Stimulated activated CD4-positive, alpha-beta T cell treated with anti-CD3 and anti-CD28 coated beads, Interleukin-4, amount 100 ng/mL, for 24 hours (primary cell): ENCODE measurements around the gene CIZ1.
"Not testable (repeated sequence)": the region's sequence is repeated elsewhere in the genome, so short reads cannot be mapped to it uniquely, and the experiment has no call there.

Experiments used
- DNase-seq: peaks from one replicate; pipeline ENCODE4 v3.0.0-alpha.2; 2020

CIZ1 gene

DNA sequence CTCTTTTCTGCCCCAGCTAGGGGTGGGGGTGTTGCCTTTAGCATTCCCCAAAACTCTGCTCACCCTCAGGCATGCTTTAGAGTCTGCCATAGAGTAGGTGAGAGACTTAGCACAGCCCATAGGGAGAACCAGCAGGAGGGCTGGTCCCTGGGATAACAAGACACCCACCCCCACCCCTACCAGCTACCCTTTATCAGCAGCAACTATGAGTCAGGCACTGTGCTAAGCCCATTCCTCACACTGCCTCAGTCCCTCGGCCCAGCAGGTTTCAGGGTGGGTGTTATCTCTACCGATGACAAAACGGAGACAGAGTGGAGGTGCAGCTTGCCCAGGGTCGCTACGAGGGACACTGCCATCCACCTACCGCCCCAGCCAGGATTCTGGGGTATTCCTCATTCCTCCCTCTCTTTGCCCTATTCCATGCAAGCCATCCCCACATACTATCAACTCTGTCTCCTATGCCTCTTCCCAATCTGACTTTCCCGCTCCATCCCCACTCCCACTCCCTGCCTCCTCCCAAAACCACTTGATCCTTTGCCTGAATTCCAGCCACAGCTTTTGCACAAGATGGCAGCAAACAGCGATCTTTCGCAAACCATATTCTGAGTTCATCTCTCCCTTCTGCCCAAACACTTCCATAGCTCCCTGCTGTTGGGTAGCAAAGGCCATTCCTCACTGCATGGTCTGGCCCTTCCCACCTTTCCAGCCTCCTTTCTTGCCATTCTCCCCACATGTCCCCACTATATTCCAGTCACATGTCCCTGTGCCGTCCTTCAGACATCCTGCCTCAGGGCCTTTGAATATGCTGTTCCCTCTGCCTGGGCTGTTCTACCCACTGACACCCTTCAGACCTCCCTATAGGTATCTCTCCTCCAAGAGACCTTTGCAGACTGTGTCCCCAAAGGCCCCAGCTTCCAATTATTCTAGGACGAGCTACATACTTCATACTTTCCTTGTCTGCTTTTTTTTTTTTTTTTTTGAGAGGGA lies 5.1 kb downstream of the CIZ1 start:
- no peak for DNase-seq

DNA sequence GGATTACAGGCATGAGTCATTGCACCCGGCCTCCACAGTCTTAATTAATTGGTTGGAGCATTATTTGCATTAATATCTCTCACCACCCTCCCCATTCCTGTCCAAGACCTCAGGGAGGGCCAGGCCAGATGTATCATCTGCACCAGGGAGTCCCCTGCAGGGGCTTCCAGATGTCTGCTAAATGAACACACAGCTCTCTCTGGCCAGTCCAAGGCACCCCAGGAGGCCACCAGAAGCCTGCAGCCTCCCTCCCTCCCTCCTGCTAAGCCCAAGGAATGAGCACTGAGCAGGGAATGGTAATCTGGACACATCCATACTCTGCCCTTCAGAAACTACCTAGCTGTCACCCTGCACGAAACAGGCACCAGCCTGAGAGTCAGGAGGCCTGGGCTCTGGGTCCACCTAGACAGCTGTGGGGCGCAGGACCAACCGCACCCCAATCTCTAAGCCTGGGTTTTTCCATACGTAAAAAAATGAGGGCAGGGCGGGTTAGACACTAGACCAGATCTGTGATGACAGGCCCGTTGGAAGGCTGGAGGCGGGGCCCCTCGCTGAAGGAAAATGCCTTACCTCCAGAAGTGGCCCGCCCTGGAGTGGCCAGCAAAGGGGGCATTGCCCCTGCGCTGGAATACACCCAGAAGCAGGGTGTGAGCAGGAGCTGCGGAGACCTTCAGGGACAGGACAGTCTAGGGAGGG lies 8.3 kb downstream of the CIZ1 start:
- DNase-seq = no peak

DNA sequence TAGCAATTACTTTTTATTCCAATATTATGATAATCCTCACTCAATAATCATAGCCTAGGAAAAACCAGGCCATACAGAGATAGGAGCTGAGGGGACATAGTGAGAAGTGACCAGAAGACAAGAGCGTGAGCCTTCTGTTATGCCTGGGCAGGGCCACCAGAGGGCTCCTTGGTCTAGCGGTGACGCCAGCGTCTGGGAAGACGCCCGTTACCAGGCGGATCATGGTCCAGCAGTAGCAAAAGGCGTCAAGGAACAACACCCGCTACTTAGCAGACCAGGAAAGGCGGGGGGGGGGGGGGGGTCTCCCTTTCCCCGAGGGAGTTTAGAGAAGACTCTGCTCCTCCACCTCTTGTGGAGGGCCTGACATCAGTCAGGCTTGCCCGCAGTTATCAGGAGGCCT lies 9.9 kb downstream of the CIZ1 start:
- not testable (repeated sequence) for DNase-seq

DNA sequence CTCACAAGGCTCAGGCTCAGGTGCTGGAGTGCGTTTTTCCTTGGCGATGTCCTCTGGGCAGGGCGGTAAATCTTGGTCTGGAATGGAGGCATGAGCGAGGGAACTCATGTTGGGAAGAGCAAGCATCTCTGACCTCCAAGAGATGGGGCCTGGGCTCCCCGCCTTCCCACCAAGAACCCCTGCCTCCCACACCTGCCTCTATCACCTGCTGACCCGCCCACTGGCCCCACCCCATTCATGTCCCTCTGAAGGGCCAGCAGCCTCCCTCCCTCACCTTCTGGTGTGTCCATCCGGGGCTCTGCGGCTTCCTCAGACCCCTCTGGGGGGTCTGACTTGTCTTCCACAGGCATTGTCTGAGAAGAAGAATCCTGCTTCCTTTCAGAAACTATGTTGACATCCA lies 10.9 kb downstream of the CIZ1 start:
- no peak for DNase-seq

DNA sequence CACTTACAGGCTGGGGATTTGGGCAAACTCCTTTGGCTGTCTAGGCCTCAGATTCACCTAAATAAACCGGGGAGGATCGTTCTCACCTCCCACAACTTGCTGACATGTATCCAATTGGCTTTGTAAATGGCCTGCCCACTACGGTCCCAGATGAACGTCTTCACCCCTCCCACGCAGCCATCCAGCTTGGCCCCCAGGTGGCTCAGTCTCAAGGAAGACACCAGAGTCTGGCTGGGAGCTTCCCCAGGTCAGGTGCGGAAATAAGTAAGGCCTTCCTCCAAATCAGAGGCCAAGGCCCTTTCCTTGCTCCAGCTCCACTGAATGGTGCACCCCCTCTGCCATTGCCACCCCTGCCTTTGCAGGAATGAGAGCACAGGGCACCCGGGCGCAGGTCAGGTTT lies 11.4 kb downstream of the CIZ1 start:
- no peak for DNase-seq

DNA sequence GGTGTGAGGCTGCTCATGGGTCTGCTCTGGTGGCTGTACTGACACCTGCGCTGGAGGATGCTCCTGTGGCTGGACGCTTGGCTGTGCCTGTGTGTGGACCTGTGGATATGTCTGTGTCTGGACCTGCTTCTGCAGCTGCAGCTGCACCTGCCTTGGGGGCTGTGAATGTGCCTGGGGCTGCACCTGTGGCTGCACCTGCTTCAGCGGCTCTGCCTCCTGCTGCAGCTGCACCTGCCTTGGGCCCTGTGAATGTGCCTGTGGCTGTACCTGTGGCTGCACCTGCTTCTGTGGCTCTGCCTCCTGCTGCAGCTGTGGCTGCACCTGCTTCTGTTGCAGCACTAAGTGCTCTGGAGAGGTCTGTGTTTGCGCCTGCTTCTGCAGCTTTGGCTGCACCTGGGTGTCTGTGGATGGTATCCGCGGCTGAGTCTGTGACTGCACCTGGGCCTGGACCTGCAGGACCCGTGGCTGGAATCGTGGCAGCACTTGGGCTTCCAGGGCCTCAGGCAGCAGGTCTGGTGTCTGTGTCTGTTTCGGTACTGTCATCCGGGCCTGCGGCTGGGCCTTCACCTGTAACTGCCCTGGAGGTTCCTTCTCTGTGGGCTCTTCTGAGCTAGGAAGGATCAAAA lies 12.5 kb downstream of the CIZ1 start:
- no peak for DNase-seq

DNA sequence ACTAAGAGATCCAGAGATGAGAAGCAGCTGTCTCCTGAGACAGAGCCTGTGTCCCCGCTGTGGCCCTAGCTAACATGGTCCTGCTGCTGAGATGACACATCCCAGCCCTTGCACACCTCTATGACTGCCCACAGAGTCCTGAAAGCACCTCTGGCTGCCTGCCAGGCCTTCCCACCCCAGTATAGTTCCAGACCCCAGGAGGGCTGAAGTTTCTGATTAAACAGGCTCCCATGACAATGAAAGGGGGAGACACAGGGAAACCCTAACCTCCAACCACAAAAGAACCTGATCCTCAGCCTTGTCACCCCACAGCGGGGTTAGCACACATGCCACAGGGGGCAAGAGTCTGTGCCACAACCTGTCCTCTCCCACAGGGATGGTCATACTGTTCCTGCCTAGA lies 15.6 kb downstream of the CIZ1 start:
- DNase-seq = no peak

DNA sequence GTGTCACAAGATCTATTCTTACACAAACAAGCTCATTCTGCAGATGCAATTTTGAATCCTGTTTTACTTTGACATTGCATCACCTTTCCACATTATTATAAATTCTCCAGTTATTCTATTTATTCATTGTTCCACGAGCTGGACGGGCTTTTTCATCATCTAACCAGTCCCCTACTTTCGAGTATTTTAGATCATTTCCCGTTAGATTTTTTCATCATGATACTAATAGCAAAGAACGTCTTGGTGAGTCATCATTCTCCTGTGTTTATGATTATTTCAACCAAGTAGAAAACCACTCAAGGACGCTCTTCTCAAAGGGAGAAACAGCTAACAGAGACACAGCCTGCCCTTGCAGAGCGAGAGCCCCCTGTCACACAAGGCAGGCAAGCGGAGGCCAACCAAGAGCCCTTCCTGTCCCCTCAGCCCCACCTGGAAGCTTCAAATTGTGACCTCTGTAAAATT lies 16.2 kb downstream of the CIZ1 start:
- DNase-seq = no peak

DNA sequence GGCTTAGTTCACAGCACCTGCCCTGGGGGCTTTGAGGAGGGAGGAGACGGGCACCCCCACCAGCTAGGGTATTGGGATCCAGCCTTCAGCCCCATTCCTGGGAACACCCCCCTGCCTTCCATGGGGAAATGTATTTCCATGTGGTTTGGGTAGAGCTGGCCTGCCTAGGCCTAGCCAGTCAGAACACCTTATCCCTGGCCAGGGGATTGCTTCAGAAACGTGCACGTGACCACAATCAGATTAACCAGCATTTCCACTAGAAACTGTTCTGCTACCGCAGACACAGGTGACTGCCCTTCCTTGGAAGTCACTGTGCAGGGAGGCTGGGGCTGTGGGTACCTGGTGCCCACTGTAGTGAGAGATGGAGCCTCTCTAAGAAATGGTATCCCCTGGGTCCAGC lies 17.3 kb downstream of the CIZ1 start:
- DNase-seq = no peak

DNA sequence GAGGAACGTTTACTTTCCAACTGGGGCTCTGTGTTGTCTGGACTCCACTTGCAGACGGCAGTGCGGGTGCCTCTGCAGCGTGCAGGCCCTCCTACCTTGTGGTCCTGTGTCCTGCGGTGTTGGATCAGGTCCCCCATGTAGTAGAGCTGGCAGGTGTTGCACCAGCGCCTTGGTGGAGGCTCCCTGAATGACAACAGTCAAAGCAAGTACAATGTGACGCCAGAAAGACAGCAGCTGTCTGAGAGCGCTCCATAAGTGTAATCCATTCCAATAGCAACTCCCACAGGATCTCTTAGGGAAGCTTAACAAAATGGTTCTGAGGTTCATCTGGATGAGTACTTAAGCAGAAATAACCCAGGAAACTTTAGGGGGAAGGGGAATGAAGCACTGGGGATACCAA lies 21.4 kb downstream of the CIZ1 start:
- no peak for DNase-seq

DNA sequence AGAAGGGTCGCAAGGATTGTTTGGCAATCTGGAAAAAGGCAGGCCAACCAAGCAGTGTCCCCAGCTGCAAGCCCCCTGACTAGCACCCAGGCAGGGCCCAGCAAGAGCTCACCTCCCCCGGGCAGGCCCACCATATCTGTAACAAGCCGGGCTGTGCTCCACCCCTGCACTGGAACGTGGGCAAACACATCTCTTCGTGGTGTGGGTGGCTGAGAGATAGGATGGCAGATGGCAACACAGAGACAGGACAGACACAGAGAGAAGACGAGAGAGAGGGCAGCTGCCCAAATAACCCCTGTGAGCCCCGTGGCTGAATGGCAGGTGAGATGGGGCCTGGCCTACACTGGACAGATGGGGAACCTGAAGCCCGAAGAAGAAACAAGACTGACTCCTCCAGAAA lies 21.9 kb downstream of the CIZ1 start:
- no peak for DNase-seq

DNA sequence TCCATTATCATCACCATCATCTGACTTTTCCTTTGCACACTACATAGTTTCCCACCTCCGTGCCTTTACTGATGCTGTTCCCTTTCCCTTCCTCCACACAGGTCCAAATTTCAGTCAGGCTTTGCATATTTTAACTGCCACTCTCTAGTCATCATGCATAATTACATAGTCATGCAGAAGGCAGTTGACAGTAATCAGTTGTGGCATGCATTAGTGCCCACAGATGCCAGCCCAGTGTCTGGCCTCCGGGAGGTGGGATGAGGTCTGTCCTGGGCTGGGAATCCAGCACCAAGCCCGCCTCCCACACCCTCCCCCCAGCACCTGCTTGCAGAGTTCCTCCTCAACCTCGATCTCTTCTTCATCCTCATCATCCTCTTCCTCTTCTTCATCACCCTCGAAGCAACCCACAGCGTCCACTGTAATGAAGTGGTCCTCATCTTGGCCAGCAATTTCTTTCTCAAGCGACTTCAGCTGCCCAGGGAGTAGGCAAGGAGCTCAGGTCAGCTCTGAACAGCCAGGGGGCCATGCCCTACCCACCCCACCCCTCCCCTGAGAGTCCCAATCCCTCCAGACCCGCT lies 22.6 kb downstream of the CIZ1 start:
- DNase-seq = no peak

DNA sequence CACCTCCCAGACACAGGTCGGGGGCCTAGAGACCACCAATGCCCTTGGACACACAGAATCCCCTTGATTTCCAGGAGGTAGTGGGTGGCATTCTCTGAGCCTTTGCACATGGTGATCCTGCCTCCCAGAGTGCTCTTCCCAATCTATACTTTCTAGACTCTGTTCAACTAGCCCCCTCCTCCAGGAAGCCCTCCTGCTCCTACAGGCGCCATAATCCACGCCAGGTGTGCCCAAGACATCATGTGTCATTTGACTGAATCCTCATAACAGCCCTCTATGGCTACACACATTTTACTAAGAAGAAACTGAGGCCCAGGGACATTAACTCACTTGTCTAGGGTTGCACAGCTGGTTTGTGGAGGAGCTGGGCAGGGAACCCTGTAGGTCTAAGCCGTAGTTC lies 24.2 kb downstream of the CIZ1 start:
- no peak for DNase-seq

DNA sequence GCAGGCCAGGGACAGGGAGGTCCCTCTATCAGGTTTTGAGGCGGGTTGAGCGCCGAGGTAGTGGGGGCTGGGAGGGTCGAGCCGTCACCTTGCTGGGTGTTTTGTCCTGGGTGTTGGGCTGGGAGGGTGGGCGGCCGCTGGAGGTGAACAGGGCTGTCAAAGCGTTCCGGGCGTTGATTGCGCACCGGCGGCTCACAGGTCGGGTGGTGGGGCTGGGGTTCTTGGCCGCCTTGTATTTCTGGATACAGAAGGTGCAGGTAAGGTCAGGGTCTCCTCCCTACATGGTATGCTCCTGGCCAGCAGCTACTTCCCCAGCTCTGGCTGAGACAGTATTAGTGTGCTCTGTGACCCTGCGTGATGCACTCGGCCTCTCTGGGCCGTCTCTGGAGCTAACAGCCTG lies 25.2 kb downstream of the CIZ1 start:
- DNase-seq = no peak

DNA sequence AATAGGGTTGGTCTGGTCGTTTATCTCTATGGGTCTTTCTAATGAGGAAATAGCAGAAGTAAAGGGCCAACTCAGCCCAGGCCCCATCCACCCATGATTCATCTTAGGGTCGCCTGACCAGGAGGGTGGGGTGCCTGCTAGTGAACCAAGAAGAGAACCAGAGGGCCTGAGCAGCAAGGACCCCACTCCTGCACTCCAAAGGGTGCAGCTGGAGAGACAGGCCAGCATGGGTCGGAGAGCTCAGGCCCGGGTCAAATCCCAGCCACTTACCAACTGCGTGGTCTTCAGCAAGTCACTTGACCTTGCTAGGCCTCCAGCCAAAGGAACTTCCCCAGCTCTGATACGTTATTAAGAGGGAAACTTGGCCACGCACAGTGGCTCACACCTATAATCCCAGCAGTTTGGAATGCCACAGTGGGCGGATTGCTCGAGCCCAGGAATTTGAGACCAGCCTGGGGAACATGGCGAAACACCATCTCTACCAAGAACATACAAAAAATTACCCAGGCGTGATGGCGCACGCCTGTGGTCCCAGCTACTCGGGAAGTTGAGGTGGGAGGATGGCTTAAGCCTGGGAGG lies 27.0 kb downstream of the CIZ1 start:
- no peak for DNase-seq

DNA sequence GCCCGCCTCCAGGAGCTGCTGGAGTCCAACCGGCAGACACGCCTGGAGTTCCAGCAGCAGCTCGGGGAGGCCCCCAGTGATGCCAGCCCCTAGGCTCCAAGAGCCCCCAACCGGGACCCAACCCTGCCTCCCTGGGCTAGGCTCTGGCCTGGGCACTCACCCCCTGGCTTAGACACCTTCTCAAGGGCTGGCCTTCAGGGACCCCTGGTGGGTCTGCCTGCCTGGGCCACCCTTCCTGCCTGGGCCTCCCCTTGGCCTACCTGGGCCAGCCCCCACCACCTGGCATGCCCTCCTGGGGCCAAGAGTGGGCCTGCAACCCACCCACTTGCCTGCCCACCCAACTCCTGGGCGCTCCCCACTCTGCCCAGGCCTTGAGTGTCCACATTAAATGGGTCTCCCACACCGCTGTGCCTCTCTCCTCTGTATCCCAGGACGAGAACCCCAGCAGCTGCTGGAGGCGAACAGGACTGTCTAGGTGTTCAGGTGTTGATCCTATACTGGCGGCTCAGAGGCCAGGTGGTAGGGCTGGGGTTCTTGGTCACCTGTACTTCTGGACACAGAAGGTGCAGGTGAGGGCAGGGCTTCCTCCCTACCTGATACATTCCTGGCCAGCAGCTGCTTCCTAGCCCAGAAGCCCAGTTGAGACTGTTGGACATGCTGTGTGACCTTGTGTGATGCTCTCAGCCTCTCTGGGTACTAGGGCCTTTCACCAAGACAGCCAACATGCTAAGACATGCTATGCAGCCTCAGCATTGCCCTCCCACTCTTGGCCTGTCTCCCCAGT lies 27.7 kb downstream of the CIZ1 start:
- no peak for DNase-seq

DNA sequence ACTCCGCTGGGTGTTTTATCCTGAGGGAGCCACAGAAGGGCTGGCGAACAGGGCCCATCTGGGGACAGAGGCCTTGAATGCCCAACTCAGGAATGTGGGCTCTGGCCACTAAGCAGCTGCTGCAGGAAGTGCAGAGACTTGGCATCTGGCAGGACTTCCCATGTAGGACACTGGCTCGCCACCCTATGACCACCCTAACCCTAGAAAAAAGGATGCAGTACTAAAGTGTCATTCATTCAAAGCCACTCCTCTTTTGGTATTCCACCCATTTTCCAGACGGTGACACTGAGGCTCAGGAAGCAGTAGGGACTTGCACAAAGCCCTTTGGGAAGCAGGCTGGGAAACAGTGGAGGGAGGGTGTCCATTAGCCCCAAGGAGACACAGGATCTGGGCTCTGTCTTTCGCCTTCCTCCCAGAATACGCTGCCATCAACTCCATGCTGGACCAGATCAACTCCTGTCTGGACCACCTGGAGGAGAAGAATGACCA lies 28.3 kb downstream of the CIZ1 start:
- DNase-seq = no peak

DNA sequence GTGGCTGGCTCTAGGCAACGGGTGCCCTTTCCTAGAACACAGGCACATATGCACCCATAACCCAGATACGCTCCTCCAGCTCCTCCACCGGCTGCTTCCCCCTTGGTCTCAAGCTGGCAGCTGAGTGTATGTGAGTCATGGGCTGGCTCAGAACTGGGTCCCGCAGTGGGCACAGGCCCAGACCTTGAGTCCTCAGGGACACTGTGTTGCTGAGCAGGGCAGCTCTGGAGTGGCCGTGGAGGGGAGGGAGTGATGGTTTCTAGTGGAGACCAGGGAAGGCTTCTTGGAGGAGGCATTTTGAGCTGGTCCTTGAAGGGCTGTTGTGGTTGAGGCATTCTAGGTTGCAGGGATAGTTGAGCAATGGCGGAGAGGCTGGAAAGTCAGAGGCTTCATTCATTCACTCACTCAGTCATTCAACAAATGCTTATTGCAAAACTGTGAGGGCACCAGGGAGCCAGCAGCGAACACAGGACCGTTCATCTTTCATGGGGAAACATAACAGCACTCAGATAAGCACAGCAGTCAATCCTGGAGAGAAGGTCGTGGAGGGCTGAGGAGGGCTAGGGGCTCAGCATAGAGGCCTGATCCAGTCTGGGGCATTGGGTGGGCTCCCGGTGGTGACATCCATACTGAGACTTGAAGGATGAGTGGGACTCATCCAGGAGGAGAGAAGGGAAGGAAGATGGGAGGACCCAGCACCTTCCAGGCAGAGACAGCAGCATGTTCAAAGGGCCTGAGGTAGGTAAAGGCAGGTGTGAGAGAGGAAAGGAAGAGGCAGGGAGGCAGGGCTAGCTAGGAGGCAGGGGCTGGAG lies 29.0 kb downstream of the CIZ1 start:
- DNase-seq = no peak

DNA sequence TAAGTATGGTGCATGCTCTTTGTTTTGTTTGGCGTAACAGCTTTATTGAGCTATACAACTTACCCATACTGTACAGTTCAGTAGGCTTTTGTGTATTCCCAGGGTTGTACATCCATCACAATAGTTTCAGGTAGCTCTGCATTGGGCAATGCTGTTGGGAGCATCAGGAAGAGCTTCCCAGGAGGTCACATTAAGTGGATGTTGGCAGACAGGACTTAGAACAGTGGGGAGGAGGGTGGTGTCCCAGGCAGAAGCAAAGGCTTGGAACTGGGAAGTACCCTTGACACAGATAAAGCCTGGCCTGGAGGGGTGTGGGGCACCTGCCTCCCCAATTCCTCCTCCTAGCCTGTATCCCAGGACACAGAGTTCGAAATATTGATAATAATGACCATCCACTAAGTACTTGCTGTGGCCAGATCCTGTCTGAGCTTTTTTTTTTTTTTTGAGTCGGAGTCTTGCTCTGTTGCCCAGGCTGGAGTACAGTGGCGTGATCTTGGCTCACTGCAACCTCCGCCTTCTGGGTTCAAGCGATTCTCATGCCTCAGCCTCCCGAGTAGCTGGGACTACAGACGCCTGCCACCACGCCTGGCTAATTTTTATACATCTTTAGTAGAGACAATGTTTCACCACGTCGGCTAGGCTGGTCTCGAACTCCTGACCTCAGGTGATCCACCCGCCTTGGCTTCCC lies 30.0 kb downstream of the CIZ1 start:
- DNase-seq = no peak

DNA sequence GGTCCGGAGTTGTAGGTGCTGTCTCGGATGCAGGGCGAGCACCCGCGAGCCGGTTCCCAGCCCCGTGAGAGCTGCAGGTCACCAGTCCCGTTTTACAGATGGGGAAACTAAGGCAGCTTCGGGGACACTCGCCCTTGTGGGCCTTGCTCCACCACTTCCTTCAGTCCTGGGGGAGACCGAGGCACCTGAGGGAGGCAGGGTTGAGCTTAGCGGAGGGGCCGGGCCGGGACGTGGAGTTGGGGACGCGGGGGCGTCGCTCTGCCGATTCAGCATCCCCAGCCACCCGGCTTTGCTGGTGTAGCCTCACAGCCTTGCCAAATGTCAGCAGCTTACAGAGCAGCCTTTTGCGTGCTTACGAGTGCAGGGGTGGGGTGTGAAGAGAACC lies 30.8 kb downstream of the CIZ1 start:
- peak; percentile 67 for DNase-seq
